ENCODE data around the gene PIKFYVE.

DNA sequence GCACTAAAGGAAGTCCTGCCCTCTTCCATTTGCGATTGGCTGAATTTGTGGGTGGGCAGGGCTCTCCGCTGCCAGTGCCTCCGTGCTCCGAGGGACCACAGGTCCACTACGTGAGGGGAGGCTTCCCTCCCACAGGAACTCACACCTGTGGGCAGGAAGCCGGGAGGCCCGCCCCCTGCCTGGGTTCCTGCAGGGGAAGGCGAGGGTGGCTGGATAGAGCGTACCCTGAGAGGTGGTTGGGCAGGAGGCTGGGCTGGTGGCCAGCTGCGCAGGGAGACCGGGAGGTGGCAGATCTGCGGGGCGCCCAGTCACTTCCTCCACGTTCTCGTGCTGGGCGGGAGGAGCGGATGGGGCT, 93.6 kb downstream of the PIKFYVE start:
- TF ChIP-seq, protein P1, sequence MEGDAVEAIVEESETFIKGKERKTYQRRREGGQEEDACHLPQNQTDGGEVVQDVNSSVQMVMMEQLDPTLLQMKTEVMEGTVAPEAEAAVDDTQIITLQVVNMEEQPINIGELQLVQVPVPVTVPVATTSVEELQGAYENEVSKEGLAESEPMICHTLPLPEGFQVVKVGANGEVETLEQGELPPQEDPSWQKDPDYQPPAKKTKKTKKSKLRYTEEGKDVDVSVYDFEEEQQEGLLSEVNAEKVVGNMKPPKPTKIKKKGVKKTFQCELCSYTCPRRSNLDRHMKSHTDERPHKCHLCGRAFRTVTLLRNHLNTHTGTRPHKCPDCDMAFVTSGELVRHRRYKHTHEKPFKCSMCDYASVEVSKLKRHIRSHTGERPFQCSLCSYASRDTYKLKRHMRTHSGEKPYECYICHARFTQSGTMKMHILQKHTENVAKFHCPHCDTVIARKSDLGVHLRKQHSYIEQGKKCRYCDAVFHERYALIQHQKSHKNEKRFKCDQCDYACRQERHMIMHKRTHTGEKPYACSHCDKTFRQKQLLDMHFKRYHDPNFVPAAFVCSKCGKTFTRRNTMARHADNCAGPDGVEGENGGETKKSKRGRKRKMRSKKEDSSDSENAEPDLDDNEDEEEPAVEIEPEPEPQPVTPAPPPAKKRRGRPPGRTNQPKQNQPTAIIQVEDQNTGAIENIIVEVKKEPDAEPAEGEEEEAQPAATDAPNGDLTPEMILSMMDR (IDR thresholded peaks at IDR 0.05): no peak
- no peak for TF ChIP-seq POLR2A (IDR thresholded peaks at IDR 0.05)
